ENCODE data around the gene MOV10.

The MOV10 gene

DNA sequence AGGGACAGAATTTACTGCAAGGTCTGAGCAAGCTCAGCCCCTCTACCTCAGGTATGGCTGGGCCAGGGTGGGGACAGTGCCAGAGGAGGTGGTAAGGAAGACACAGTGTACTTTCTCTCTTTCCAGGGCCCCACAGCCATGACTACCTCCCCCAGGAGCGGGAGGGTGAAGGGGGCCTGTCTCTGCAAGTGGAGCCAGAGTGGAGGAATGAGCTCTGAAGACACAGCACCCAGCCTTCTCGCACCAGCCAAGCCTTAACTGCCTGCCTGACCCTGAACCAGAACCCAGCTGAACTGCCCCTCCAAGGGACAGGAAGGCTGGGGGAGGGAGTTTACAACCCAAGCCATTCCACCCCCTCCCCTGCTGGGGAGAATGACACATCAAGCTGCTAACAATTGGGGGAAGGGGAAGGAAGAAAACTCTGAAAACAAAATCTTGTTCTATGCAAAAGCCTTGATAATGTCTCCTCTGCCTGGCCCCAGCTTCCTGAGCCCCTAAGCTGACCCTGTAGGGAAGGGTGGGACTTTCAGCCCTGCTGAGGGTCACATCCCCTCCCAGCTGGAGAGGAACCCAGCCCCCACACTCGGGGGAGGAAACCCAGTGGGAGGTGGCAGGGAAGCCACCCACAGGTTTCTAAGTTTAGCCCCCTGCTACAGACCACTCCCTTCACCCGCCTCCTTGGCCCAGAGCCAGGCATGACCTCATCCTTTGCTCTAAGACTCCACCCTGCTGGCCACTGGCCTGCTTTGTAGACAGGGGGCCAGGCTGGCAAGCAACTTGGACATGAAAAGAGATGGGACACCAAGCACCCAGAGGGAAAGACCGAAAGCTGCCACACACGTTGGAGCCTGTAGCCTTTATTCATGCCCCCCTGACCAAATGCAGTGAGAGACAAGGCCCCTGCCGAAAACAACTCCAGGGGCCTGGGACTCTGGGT is 26.1 kb downstream of the MOV10 start:
- no peak for FAIRE-seq

DNA sequence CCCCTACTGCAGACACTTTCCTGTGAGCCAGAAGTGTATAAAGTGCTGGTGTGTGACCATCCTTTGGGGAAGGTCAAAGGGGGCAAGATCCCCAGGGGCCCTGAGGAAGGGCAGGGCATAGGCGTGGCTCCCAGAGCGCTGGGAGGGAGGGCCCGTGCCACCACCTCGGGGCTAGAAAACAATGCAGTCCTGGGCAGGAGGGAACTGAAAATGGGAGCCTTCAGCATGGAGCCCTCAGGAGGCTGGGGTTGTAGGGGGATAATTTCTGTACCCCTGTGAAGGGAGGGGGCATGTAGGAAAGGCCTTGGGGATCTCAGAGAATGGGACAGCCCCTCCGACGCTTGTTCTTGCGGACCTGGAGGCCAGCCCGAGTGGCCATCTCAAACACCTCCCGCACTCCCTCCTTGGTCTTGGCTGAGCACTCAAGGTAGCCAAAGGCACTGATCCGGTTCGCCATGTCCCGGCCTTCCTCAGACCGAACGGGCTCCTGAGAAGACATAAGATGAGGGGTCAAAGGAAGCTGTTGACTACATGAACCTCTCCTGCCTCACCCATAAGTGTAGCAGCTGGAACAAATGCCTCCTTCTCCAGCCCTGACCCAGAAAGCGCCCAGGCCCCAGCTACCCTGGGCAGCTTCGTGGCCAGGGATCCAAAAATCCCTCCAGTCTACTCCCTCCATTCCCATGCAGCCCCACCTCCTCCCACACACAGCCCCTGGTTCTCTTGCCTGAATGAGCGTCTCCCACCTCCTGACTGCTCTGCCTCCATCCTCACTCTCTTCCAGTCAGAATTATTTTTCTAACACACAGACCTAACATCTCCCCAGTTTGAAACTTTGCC is 27.0 kb downstream of the MOV10 start:
- no peak for FAIRE-seq

DNA sequence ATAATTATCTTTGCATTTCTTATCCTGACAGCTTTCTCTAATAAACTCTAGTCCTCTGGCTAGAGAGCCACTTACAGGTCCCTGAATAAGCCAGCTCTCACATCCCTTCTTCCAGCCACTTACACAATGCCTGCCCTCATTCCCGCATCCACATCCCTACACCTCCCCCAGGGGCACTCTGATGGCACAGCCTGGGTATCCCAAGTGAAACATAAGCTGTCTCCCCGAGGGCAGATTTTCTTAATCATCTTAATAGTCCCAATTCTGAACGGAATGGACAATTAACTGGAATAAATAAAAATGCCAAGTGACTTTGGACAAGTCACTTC is 27.6 kb downstream of the MOV10 start:
- FAIRE-seq = no peak

DNA sequence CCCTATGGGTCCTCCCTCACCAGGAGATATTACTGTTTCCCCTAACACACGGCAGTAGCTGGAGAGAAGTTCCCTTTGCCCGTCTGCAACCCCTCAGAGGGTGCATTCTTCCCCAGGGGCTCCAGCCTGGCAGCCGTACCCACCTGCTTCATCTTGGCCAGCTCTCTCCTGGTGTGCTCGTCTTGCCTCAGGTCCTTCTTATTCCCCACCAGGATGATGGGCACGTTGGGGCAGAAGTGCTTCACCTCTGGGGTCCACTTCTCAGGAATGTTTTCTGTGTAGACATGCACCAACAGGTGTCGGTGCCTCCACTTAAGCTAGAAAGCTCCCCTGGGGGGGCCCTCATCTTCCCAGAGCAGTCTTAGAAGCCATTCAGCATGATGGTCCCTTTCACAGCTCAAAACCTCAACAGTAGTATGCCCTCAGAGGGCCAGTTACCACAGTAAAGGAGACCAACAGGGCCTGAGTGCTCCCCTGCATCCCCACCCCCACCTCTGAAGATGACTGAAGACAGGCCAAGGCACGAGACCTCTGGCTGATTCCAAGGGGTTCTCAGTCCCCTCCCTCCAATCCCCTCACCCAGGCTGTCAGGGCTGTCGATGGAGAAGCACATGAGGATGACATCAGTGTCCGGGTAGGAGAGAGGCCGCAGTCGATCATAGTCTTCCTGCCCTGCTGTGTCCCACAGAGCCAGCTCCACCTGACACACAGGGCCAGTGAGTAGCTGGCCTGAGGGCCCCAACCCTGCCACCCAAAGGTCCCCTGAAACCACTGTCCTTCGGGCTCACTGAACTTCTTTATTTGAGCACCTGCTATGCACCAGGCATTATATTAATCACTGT is 28.2 kb downstream of the MOV10 start:
- FAIRE-seq = no peak

DNA sequence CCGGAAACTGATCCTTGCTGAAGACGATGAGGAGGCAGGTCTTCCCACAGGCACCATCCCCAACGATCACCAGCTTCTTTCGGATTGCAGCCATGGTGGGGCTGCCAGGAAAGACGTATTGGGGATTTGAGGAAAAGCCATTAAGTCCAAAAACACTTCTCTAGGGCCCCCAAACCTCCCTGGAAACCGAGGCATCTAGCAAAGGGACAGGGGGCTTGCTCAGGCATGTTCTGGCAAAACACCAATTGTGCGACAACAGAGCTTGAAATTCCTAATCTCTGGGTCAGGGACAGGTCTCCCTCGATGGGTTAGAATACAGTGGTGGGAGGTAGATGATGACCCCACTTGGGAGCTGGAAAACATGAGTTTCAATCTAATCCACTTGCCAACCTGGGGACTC is 29.2 kb downstream of the MOV10 start:
- FAIRE-seq = no peak

DNA sequence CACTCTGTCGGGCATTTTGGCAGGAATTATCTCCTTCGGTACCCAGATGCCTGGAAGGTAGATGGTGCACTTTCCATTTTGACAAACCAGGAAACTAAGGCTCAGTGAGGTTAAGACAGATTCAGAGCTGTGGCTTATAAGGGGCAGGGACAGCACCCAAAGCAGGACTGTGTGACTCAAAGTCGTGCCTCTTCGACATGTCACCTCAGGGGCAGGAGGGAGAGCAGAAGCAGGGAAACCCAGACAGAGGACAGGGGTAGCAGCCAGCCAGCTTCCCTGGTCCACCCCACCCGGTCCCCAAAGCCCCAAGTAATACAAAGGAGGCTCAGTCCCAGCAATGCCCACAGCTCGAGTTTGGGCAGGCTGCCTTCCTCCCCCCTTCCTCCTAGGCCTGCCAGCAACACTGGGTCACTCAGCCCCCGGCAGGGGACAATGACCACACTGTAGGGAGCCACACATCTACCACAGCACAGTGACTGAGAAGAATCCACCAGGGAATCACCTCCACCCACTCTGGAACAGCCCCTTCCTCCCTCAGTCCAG is 30.0 kb downstream of the MOV10 start:
- no peak for FAIRE-seq

DNA sequence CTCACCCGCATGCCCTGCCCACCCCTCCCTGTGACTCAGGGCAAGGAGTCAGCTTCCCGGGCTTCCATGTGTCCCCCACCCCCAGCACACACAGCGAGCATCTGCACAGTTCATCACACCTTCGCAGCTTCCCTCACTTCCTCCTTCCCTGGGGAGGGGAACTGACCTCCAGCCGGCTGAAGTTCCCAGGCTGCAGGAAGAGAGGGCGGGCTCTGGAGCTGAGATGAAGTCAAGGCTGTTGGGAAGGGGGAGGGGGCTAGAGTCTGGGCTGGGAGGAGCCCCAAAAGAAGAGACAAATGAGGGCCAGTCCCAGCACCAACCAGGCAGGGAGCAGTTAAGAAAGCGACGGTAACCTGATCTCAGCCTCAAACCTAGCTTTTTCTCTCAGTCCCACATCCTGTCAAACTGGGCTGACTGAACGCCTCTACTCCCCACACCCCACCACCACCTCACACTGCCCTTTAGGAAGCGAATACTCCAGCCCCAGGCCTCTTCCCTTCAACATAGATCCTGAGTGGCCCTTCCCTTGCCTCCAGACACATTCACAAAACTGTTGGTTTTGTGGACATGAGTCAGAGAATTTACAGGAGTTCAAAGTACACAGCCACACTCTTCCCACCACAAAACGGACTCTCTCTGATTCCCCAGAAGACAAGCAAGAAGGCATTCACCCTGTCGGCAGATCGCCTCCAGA is 30.6 kb downstream of the MOV10 start:
- peak; percentile 63 for FAIRE-seq

DNA sequence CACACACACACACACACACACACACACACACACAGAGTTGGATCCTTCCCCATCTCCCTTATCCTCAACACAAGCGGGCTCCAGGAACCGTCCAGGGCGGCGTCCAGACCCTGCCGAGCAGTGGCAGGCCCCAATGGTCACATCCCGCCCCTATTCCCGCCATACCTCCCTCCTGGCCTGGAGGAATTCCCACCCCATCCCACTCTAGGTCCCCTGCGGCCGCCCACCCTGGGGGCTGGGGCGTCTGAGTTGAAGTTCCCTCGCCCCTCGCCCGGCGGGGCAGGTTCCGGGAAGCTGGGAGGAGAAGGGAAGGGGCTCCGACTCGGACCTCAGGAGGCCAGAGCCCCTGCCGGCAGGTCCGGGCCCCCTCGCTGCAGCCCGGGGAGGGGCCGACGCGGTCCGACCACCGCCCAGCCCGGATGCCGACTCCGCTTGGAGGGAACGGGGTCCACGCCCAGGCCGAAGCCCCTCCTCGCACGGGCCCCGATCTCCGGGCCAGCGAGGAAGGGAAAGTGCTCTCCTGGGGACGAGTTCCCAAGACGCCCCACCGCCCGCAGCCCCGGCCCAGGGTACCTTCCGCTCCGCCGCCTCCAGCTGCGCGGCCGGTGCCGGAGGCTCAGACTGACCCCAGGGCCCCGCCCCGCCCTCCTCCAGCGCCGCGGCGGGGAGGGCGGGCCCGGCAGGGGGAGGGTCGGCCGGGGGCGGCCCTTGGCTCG is 32.2 kb downstream of the MOV10 start, which contains the start of gene RHOC:
RHOC (minus strand) TSS at position 623 of the 716 bp plus-strand sequence. CDS start 3,328 bp downstream, outside the sequence.
- FAIRE-seq = no peak

DNA sequence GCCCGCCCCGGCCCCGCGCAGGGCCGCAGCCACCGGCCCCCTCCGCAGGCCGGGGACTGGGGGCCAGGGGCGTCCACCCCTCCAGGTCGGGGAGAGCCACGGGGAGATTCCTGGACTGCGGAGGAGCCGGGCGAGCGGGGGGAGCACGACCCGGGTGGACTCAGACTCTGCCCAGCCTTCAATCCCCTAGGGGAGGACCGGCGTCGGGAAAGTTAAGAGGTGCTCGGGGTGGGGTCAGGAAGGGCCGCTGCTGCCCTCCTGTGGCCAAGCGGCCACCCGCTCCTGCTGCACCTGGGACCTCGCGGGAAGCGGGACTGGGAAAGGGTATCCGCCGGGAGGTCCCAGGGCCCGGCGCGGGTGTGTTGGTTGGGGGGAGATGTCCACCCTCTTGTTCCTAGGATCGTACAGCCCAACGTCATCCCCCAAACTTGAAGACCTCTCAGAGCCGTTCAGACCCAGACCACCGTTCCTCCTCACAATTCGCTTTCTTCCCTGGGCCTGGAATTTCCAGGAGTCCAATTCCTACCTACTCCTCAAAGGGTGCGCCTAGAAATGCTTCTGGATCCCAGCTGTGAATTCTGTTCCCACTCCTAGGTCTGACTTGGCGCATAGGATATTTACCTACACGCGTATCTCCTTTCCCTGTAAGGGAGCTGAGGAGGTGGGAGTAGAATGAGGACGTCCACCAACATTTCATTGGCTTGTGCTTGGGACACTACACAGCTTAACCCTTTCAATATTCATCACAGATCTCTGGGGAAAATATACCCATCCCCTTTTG is 33.0 kb downstream of the MOV10 start:
- no peak for FAIRE-seq

DNA sequence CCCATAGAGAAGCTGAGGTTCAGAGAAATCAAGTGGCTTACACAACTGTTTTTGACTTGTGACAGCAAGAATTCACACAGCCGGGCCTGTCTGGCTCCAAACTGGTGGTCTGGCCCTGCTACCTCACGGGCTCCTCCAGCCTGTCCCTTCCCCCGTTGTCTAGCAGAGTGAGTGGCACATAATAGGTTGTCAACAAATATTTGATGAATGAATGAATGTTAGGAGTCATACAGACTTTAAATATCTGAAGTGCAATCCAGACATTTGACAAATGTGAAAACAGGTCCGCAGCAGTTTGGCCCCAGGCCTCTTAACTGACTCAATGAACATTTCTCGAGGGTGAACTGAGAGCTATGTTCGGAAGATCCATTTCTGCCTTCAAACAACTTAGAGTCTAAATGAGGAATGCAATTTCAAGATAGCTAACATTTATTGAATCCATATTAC is 33.6 kb downstream of the MOV10 start:
- FAIRE-seq = no peak

DNA sequence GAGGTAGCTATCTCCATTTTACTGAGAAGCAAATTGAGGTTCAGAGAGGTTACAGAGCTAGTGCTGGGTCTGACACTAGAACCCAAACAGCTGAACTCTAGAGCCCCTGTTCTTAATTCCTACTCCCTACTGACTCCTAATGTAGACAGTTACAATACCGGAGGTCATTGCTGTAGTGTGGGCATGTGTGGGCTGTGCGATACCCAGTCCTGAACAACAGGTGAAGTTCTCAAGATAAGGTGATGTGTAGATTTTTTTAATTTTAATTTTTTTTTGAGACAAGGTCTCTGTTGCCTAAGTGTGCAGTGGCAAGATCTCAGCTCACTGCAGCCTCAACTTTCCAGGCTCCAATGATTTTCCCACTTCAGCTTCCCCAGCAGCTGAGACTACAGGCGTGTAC is 34.0 kb downstream of the MOV10 start:
- no peak for FAIRE-seq

DNA sequence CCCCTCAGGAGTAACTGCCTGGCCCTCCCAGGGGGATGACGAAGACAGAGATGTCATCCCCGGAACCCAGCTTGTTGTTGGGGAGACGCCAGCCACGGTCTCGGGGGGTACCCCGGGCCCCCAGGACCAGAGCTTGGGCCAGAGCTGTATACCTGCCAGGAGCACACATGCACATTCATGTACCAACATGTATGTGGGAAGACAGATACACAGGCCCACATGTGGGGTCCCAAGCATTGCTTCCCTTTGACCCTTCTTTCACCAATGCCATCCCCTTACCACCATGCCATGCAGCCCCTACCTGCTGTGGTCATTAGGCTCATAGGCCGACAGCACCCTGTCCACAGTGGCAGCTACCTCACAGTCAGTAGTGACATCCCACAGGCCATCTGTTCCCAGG is 35.7 kb downstream of the MOV10 start:
- FAIRE-seq = no peak

DNA sequence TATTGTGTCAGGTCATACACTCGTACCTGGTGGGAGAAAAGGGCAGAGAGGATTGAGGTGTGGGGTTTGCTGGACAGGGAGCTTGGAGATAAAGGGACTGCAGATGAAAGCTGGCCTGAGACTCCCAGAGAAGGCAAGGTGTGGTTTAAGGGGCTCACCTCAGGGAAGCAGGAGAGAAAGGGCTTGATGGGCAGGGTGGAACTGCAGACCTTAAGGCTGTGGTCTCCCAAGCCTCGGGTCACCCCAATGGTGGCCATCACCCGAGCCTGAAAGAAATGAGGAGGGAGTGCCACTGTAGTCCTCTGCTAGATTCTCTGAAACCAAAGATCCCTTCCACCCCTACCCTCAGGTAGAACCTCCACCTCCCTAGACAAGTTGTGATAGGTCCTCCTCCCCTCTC is 36.1 kb downstream of the MOV10 start:
- no peak for FAIRE-seq

DNA sequence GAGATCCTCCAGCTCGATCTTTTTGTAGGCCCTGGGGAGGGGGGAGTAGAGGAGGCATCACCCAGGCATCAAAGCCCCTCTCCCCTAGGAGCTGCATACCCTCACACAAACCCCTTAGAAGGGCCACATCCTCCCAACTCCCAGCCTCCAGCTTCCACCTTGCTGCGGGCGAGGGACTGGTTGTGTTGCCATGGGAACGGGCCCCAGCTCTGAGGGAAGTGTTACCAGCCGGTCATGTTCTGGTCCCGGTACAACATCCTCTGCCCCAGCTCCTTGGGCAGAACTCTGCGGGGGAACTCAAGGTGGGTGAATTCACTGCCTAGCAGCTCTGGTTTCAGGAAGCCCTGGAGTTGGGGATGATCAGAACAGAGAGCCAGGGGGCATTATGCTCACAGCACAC is 36.6 kb downstream of the MOV10 start:
- no peak for FAIRE-seq

DNA sequence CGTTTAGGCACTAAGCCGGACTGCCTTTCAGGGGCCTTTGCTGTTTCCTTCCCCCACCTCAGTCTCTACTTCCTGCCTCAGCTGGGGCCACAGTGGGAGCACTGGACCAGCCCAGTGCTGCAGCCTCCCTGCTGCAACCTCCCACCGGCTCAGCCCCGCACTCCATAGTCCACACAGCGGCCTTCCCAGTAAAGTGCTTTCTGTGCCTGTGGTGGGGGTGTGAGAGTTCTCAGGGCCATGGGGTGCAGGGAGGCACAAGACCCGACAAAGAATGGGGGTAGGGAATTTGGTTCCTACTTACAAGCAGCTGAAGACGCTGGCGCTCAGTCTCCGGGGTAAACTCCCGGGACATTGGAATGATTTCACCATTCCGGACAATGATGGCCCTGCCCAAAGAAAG is 37.2 kb downstream of the MOV10 start:
- FAIRE-seq = no peak

DNA sequence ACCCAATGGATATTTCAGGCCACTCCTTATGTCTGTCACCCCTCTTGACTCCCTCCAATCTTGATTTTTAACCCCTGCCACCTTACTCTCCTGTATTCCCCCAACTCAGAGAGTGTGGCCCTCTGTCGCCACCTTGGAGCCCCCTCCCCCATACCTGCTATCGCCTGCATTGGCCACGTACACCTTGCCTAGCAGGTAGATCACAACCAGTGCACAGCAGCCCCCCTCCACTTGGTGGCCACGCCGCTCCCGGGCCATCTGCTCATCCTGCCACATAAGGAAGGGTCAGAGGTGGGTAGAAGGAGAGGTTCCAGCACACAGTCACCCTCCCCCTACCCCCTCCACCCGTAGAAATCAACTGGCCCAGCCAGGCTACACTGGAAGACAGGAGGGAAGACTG is 37.7 kb downstream of the MOV10 start:
- no peak for FAIRE-seq

DNA sequence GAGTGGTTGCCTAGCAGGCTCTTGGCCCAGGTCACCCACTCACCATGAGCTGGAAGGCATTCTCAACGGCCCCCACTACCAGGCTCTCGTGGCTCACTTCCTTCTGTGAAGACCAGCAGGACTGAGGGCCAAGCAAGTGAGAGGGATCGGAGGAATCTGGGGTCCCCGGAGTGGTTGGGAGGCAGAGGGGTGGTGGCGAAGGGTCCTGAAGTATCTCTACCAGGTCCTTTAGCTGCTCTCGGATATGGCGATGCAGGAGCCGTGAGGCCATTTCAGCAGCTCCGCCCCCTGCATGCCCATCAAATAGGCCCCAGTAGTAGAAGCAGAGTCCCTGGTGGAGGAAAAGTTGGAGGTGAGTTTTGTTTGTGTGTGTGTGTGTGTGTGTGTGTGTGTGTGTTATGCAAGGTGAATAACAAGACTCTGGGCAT is 38.3 kb downstream of the MOV10 start:
- FAIRE-seq = no peak

DNA sequence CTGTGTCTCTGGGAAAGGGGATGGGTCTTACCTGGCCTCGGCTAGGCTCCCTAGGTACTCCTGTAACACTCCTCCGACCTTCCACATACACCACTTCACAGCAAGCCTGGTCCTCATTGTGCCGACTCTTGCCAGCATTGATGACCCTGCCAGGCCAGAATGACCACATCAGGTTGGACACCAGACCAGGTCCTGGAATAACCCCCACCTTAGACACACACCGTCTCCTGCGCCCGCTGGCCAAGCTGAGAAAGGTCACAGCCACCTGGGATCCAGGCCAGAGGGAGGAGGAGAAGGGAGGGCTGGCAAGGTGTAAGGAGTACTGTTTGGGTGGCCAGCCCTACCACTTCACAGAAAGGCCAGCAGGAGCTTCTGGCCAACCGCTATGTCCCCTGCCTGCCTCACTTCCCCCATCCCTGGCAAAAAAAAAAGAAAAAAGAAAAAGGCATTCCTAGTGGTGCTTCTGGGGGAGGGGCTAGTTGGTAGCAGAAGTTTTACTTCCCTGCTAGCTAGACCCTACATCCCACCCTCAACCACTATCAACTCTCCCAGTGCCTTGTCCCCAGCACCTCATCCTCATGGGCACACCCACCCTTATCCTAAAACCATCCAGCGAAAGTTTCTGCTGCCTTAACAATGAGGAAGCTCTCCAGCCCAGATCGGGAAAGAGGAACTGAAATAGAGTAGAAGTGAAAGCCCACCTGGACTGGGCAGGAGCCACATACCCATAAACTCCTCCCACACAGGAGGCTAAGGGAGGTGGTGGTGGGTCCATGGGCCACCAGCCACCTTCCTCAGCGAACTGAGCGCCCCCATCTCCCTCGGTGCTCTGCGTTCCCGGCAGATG is 39.2 kb downstream of the MOV10 start:
- no peak for FAIRE-seq

Data from endometrium (tissue), 2 donors.